Naive thymus-derived CD4-positive, alpha-beta T cell (primary cell): ENCODE data around the gene KATNAL1. TPM values are rescaled to one million over a fixed set of nuclear protein-coding genes. Genes with fewer than 3 reads are reported as not detected.
A peak's percentile ranks its signal among the peaks of the same experiment; 100 is the strongest.

Experiments used
- ATAC-seq: fragments of 150-1000 bp; cut with Tn5 transposase; 2 replicates; pipeline ENCODE4 v1.10.0; 2021; ENCODE audit warnings: mild to moderate bottlenecking, moderate library complexity
- CTCF ChIA-PET: fragments of 350-600 bp; sonication (Branson Sonifier 250); formaldehyde crosslinking; loops from one replicate; lab custom pipeline; 2021; ENCODE audit warnings: antibody characterized with exemption; lab: Charles Lee
- POLR2A ChIA-PET: fragments of 350-600 bp; sonication (Branson Sonifier 250); formaldehyde crosslinking; loops from one replicate; lab custom pipeline; 2021; ENCODE audit warnings: antibody characterized with exemption, inconsistent platforms; lab: Charles Lee
- DNase-seq, 9 donors: peaks; one replicate each; pipeline versions ENCODE4 v3.0.0 to v3.0.0-alpha.2; 2020 to 2022; ENCODE audit warnings: mixed read lengths in 1 of 9
- H3K27ac ChIP-seq: one replicate; pipeline ENCODE4 v1.7.0; 2013; ENCODE audit warnings: mild to moderate bottlenecking, low read depth, low read length, moderate library complexity
- H3K27me3 ChIP-seq, 2 donors: one replicate each; pipeline ENCODE4 v1.7.0; 2013; ENCODE audit warnings: low read length in 2 of 2, mild to moderate bottlenecking in 2 of 2, moderate library complexity in 2 of 2; ENCODE audit not compliant: control insufficient read depth in 2 of 2, insufficient read depth in 2 of 2
- H3K36me3 ChIP-seq, 3 experiments: 1 replicate in 2 of 3; 2 replicates in 1 of 3; pipeline ENCODE4 v1.7.0; 2013; ENCODE audit warnings: low read length in 3 of 3, mild to moderate bottlenecking in 3 of 3, moderate library complexity in 1 of 3; ENCODE audit not compliant: insufficient read depth in 3 of 3, control insufficient read depth in 2 of 3
- H3K4me1 ChIP-seq, 2 donors: one replicate each; pipeline ENCODE4 v1.7.0; 2013; ENCODE audit warnings: low read length in 2 of 2, mild to moderate bottlenecking in 2 of 2, moderate library complexity in 1 of 2; ENCODE audit not compliant: control insufficient read depth in 2 of 2, insufficient read depth in 2 of 2
- H3K4me3 ChIP-seq: 2 replicates; pipeline ENCODE4 v1.7.0; 2013; ENCODE audit warnings: mild to moderate bottlenecking, low read length
- H3K9me3 ChIP-seq, 3 experiments: 1 replicate in 2 of 3; 2 replicates in 1 of 3; pipeline ENCODE4 v1.7.0; 2013; ENCODE audit warnings: low read length in 3 of 3; ENCODE audit not compliant: control insufficient read depth in 2 of 3
- H3K27ac Mint-ChIP-seq, 9 donors: one replicate each; pipeline ENCODE4 v1.8.0; 2020 to 2022; ENCODE audit warnings: mixed read lengths in 9 of 9, mild to moderate bottlenecking in 8 of 9, moderate library complexity in 5 of 9, inconsistent platforms in 2 of 9
- H3K27me3 Mint-ChIP-seq, 5 donors: one replicate each; pipeline ENCODE4 v1.8.0; 2021 to 2022; ENCODE audit warnings: mixed read lengths in 5 of 5, mild to moderate bottlenecking in 1 of 5
- H3K36me3 Mint-ChIP-seq, 5 donors: one replicate each; pipeline ENCODE4 v1.8.0; 2020 to 2022; ENCODE audit warnings: mixed read lengths in 5 of 5, mild to moderate bottlenecking in 3 of 5, inconsistent platforms in 1 of 5
- H3K4me1 Mint-ChIP-seq, 7 donors: one replicate each; pipeline ENCODE4 v1.8.0; 2020 to 2022; ENCODE audit warnings: mixed read lengths in 7 of 7, mild to moderate bottlenecking in 3 of 7, inconsistent platforms in 1 of 7
- H3K4me3 Mint-ChIP-seq, 10 donors: one replicate each; pipeline ENCODE4 v1.8.0; 2020 to 2022; ENCODE audit warnings: mild to moderate bottlenecking in 10 of 10, mixed read lengths in 10 of 10, moderate library complexity in 6 of 10, inconsistent platforms in 2 of 10
- H3K9me3 Mint-ChIP-seq, 11 donors: one replicate each; pipeline ENCODE4 v1.8.0; 2020 to 2022; ENCODE audit warnings: mixed read lengths in 11 of 11, mild to moderate bottlenecking in 4 of 11, inconsistent platforms in 1 of 11, moderate library complexity in 1 of 11
- intact Hi-C, 2 donors: fragments of 100-400 bp; cut with micrococcal nuclease; formaldehyde crosslinking; loops; one replicate each; pipeline ENCODE4 v1.15.1; 2023
- polyA plus RNA-seq, 2 donors: library from polyadenylated mRNA; unstranded; fragments of 300-500 nt; fragmentation: Illumina TruSeq; gene quantifications; one replicate each; pipeline ENCODE4 v1.2.3, GENCODE V29; 2021
- total RNA-seq, 6 experiments: library from RNA in 5 of 6; stranded (reverse) in 5 of 6; gene quantifications; 1 replicate in 5 of 6; 2 replicates in 1 of 6; pipeline ENCODE4 v1.2.3 and lab custom pipeline; 2021 to 2026

Gene KATNAL1
- total and polyA plus RNA-seq, 7 experiments from 2014 or later: 0.25 to 16.8 (median 2.4) TPM

- no peaks in the 10 kb centered on the region for H3K27me3 ChIP-seq
- ChIA-PET POLR2A (interaction anchor here (1.0 kb wide), 1 partner anchor 106 kb away, joined by 3 read pairs; no protein-coding TSS in a partner anchor), CTCF (no interaction called here)
- ATAC-seq (no peak), DNase-seq (no peak)
- peaks cover 10 to 28% (median 22%) of the 10 kb centered on the region in 7 donors for H3K4me1 Mint-ChIP-seq
- H3K27ac ChIP-seq: no peak overlapping the region
- H3K4me3 ChIP-seq: no peak overlapping the region
- no peaks in the 10 kb centered on the region for H3K36me3 ChIP-seq
- H3K27me3 Mint-ChIP-seq: no peaks in the 10 kb centered on the region
- H3K9me3 ChIP-seq: no peaks in the 10 kb centered on the region
- no peak overlapping the region for H3K4me3 Mint-ChIP-seq
- H3K4me1 ChIP-seq: no peaks in the 10 kb centered on the region
- no peak overlapping the region for H3K27ac Mint-ChIP-seq
- intact Hi-C loops: no loop called here
- H3K36me3 Mint-ChIP-seq: peaks cover 0 to 9% (median 0%) of the 10 kb centered on the region in 5 donors
- H3K9me3 Mint-ChIP-seq: no peaks in the 10 kb centered on the region
Measured at GRCh38 chr13:30314562-30314961, 7.2 kb upstream of the KATNAL1 start.

GRCh38 chr13:30314069-30314468, 6.7 kb upstream of the KATNAL1 start:
- H3K9me3 Mint-ChIP-seq: no peaks in the 10 kb centered on the region
- peak overlapping the region in 1 of 10 donors; percentile 1 for H3K4me3 Mint-ChIP-seq
- H3K27ac ChIP-seq: no peak overlapping the region
- H3K27me3 Mint-ChIP-seq: no peaks in the 10 kb centered on the region
- intact Hi-C loops: no loop called here
- no peaks in the 10 kb centered on the region for H3K27me3 ChIP-seq
- no peaks in the 10 kb centered on the region for H3K4me1 ChIP-seq
- peaks cover 10 to 32% (median 22%) of the 10 kb centered on the region in 7 donors for H3K4me1 Mint-ChIP-seq
- no peak for DNase-seq
- no peak overlapping the region for H3K4me3 ChIP-seq
- ChIA-PET CTCF (no interaction called here), POLR2A (interaction anchor here (1.0 kb wide), 1 partner anchor 106 kb away, joined by 3 read pairs; no protein-coding TSS in a partner anchor)
- no peak for ATAC-seq
- no peaks in the 10 kb centered on the region for H3K36me3 ChIP-seq
- no peaks in the 10 kb centered on the region for H3K9me3 ChIP-seq
- peaks cover 0 to 9% (median 0%) of the 10 kb centered on the region in 5 donors for H3K36me3 Mint-ChIP-seq
- H3K27ac Mint-ChIP-seq: peak overlapping the region in 1 of 9 donors; percentile 34

GRCh38 chr13:30313311-30313710, 6.0 kb upstream of the KATNAL1 start:
- Histone ChIP-seq H3K4me3 (no peak overlapping the region), H3K27me3 (no peaks in the 10 kb centered on the region), H3K27ac (no peak overlapping the region), H3K36me3 (no peaks in the 10 kb centered on the region), H3K9me3 (no peaks in the 10 kb centered on the region), H3K4me1 (no peaks in the 10 kb centered on the region)
- peak overlapping the region in 1 of 10 donors; percentile 1 for H3K4me3 Mint-ChIP-seq
- ATAC-seq (no peak), DNase-seq (peak in 1 of 9 donors; percentile 14)
- ChIA-PET POLR2A (no interaction called here), CTCF (no interaction called here)
- H3K27me3 Mint-ChIP-seq: no peaks in the 10 kb centered on the region
- peaks cover 0 to 9% (median 0%) of the 10 kb centered on the region in 5 donors for H3K36me3 Mint-ChIP-seq
- H3K27ac Mint-ChIP-seq: no peak overlapping the region
- H3K9me3 Mint-ChIP-seq: no peaks in the 10 kb centered on the region
- peaks cover 14 to 38% (median 23%) of the 10 kb centered on the region in 7 donors for H3K4me1 Mint-ChIP-seq
- intact Hi-C loops: no loop called here

- H3K27me3 ChIP-seq: no peaks in the 10 kb centered on the region
- ATAC-seq (no peak), DNase-seq (no peak)
- H3K4me3 Mint-ChIP-seq: peak overlapping the region in 1 of 10 donors; percentile 1
- H3K9me3 Mint-ChIP-seq: no peaks in the 10 kb centered on the region
- H3K4me1 Mint-ChIP-seq: peaks cover 14 to 38% (median 23%) of the 10 kb centered on the region in 7 donors
- H3K4me1 ChIP-seq: no peaks in the 10 kb centered on the region
- H3K9me3 ChIP-seq: no peaks in the 10 kb centered on the region
- no peak overlapping the region for H3K27ac ChIP-seq
- H3K27me3 Mint-ChIP-seq: no peaks in the 10 kb centered on the region
- H3K27ac Mint-ChIP-seq: no peak overlapping the region
- ChIA-PET POLR2A (no interaction called here), CTCF (interaction anchor here (0.6 to 1.0 kb wide), 2 partner anchors 149 to 181 kb away, joined by 3 read pairs; no protein-coding TSS in a partner anchor)
- H3K4me3 ChIP-seq: no peak overlapping the region
- intact Hi-C loops: no loop called here
- peaks cover 0 to 9% (median 0%) of the 10 kb centered on the region in 5 donors for H3K36me3 Mint-ChIP-seq
- no peaks in the 10 kb centered on the region for H3K36me3 ChIP-seq
Measured at GRCh38 chr13:30312904-30313303, 5.6 kb upstream of the KATNAL1 start.

- no peak for DNase-seq
- no peak for ATAC-seq
- POLR2A ChIA-PET: interaction anchor here (0.9 to 3.5 kb wide), 4 partner anchors 38 to 154 kb away, joined by 3 to 14 read pairs (median 3); no protein-coding TSS in a partner anchor
- H3K4me1 Mint-ChIP-seq: peaks cover 6 to 43% (median 11%) of the 10 kb centered on the region in 7 donors
- intact Hi-C loops: loop anchor here (2.0 to 5.0 kb wide), 4 partner anchors 89 to 714 kb away; partner anchors contain the start of gene SLC7A1 (in 1 of the 2)
- no peaks in the 10 kb centered on the region for H3K27me3 Mint-ChIP-seq
- Histone ChIP-seq H3K27me3 (no peaks in the 10 kb centered on the region), H3K27ac (no peak overlapping the region), H3K4me3 (no peak overlapping the region), H3K9me3 (no peaks in the 10 kb centered on the region), H3K36me3 (peaks cover 0 to 5% (median 0%) of the 10 kb centered on the region in 3 experiments), H3K4me1 (peaks cover 0 to 4% of the 10 kb centered on the region in 2 donors)
- no peaks in the 10 kb centered on the region for H3K9me3 Mint-ChIP-seq
- peak overlapping the region; percentile 13 to 89 (median 58) for H3K4me3 Mint-ChIP-seq
- CTCF ChIA-PET: interaction anchor here (1.3 kb wide), 1 partner anchor 9 kb away, joined by 8 read pairs; no protein-coding TSS in a partner anchor
- H3K36me3 Mint-ChIP-seq: peaks cover 0 to 2% (median 0%) of the 10 kb centered on the region in 5 donors
- H3K27ac Mint-ChIP-seq: peak overlapping the region in 2 of 9 donors; percentile 17 to 81
Measured at GRCh38 chr13:30308548-30308947, 1.2 kb upstream of the KATNAL1 start.

GRCh38 chr13:30307971-30308290, 580 bp upstream of the KATNAL1 start:
- Mint-ChIP-seq H3K27ac (peak overlapping the region in 1 of 9 donors; percentile 79), H3K4me3 (peak overlapping the region; percentile 79 to 92 (median 89)), H3K9me3 (no peaks in the 10 kb centered on the region), H3K36me3 (peaks cover 0 to 4% (median 0%) of the 10 kb centered on the region in 5 donors), H3K27me3 (no peaks in the 10 kb centered on the region), H3K4me1 (peaks cover 0 to 43% (median 8%) of the 10 kb centered on the region in 7 donors)
- Histone ChIP-seq H3K27me3 (no peaks in the 10 kb centered on the region), H3K27ac (peak overlapping the region; percentile 78), H3K4me3 (peak overlapping the region; percentile 96), H3K9me3 (no peaks in the 10 kb centered on the region), H3K36me3 (peaks cover 0 to 5% (median 0%) of the 10 kb centered on the region in 3 experiments), H3K4me1 (peaks cover 0 to 4% of the 10 kb centered on the region in 2 donors)
- ChIA-PET CTCF (interaction anchor here (1.3 to 1.5 kb wide), 2 partner anchors 9 to 64 kb away, joined by 4 to 8 read pairs; no protein-coding TSS in a partner anchor), POLR2A (interaction anchor here (0.8 to 3.5 kb wide), 5 partner anchors 39 to 155 kb away, joined by 3 to 14 read pairs (median 4); no protein-coding TSS in a partner anchor)
- no peak for DNase-seq
- intact Hi-C loops: loop anchor here (1.0 to 5.0 kb wide), 19 partner anchors 39 to 855 kb away; partner anchors contain the start of genes SLC7A1 (in 2 of the 2), USPL1 (in 2 of the 2) and UBL3 (in 1 of the 2)
- no peak for ATAC-seq
